GM12872 (cell line): Measurements from ENCODE around the gene XPNPEP3.

Experiments
- TF ChIP-seq, protein P1 (sequence below): IDR thresholded peaks from 3 replicates; pipeline ENCODE4 v1.5.1; 2011; ENCODE audit warnings: low read depth, mild to moderate bottlenecking, low read length, moderate library complexity; ENCODE audit not compliant: insufficient read depth

Gene XPNPEP3

DNA sequence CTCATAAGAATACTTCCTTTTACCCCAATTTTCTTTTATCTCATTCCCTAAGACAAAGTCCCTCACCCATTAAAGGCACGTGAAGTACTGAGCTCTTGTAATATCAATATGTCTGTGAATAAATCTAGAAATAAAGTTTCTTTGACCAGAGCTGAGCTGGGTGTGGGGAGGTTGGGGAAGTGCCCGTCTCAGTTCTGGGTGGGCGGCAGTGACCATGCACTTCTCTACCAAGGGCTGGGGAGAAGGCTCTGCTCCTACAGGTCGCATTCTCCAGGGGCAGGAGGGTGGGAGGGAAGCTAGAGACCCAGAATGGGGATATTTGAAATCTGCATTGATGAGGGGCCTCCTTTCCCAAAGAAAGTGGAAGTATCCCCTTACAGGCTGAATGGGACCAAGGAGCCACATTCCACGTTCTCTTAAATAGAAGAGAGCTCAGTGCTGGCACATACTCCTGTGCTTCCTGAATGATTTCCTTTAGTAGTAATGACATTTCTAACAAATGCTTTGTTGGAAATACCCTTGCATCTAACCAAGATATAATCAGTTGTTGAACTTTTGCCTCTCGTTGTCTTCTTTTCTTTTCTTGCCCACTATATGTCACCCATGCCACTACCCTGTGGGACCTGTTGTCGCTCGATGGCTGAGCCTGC is 110.3 kb downstream of the XPNPEP3 start:
- TF ChIP-seq, protein P1, sequence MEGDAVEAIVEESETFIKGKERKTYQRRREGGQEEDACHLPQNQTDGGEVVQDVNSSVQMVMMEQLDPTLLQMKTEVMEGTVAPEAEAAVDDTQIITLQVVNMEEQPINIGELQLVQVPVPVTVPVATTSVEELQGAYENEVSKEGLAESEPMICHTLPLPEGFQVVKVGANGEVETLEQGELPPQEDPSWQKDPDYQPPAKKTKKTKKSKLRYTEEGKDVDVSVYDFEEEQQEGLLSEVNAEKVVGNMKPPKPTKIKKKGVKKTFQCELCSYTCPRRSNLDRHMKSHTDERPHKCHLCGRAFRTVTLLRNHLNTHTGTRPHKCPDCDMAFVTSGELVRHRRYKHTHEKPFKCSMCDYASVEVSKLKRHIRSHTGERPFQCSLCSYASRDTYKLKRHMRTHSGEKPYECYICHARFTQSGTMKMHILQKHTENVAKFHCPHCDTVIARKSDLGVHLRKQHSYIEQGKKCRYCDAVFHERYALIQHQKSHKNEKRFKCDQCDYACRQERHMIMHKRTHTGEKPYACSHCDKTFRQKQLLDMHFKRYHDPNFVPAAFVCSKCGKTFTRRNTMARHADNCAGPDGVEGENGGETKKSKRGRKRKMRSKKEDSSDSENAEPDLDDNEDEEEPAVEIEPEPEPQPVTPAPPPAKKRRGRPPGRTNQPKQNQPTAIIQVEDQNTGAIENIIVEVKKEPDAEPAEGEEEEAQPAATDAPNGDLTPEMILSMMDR: no peak

DNA sequence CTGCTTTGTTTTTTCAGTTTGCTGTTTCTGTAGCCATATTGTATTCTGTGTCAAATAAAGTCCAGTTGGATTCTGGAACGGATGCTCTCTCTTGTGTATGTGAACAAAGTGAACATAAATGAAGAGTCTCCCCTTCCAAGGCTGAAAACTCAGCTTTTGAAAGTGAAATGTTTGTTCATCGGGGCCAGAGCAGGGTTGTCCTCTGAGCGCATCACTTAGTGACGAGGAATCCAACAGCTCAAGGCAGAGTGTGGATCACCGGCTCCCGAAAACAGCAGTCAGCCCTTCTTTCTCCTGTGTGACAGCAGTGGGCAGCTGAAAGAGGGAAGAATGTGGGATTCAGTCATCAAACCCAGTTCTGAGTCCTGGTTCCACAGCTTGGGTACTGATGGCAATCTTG is 115.6 kb downstream of the XPNPEP3 start:
- TF ChIP-seq, protein P1: no peak

DNA sequence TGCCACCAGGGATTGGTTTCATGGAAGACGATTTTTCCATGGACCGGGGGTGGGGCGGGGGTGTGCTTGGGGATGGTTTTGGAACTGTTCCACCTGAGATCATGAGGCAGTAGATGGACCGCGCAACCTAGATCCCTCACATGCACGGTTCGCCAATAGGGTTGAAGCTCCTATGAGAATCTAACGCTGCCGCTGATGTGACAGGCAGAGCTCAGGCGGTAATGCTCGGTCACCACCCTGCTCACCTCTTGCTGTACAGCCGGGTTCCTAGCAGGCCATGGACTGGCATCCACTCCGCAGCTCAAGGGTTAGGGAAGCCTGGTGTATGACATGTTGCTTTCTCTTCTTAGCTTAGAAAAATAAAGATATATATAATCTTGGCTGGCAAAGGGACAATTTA is 116.2 kb downstream of the XPNPEP3 start:
- TF ChIP-seq, protein P1: no peak

DNA sequence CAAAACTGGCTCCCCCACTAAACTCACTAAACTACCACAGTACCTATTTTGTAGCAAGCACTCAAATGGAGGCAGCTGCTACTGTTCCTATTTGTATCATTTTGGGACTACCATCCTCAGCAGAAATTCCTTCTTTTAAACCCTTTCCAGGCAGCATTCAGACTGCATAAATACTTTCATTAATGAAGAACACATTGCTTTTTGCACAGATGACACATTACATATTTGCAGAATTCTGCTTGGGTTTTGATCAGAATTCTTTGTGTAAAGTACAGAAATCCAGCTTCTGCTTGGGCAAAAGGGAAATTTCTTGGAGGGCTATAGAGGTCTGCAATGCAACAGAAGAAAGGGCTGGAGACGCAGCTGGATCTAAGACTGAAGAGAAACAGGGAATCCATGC is 118.4 kb downstream of the XPNPEP3 start:
- TF ChIP-seq, protein P1: no peak

DNA sequence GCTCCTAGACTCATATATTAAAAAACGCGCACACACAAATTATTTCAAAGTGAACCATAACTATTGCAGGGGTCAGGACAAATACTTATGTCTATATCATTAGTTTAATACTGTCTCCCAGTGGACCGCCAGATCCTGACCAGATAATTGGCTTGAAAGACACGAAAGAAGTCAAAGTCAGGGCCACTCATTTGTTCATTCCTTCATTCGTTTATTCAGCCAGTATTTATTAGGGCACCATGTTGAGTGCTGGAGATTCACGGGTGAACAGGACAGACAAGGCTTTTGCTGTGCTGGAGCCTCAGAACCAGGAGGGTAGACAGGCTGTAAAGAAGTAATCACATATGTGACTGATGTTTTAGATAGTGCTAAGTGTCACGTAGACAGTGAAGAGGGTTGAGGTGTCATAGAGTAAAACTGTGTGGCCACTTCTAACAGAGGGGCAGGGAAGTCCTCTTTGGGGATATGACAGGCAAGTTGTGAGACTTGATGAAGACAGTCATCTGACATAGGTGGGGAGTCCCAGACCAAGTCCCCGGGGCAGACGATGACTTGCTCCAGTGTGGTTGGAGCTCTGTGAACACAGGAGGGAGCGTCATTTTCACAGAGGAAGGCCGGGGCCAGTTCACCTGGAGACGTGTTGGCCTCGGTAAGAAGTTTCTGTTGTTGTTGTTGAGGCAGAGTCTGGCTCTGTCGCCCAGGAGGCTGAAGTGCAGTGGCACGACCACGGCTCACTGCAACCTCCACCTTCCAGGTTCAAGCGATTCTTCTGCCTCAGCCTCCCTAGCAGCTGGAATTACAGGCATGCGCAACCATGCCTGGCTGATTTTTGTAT is 120.1 kb downstream of the XPNPEP3 start:
- TF ChIP-seq, protein P1: no peak

DNA sequence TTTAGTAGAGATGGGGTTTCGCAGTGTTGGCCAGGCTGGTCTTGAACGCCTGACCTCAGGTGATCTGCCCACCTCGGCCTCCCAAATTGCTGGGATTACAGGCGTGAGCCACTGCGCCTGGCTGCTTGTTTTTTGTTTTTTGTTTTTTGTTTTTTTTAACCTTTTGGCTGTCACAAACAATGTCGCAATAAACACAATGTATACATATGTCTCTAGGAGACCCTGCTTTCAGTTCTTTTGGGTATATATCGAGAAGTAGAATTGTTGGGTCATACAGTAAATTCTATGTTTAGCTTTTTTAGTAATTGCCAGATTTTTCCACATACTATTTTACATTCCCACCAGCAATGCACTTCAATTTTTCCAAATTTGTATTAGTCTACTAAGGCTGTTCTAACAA is 122.2 kb downstream of the XPNPEP3 start:
- TF ChIP-seq, protein P1: no peak

DNA sequence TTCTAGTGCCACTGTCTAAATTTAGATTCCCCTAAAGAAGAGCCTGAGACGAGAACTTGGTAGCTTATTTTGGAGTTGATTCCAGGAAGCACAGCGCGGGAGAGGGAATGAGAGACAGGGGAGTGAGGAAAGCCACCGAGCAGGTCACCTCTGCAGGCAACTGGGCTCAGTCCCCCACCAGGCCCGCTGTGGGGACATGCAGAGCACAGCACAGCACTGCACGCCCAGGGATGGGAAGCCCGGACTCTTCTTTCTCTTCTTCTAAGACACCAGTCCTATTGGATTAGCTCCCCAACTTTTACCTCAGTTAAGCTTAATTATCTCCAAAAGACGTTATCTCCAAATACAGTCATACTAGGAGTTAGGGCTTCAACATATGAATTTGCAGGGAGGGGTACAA is 122.9 kb downstream of the XPNPEP3 start:
- TF ChIP-seq, protein P1: no peak
